ENCODE measurements around the gene TANGO6.

The TANGO6 gene

GRCh38 chr16:68935008-68935407, 91.7 kb downstream of the TANGO6 start:
- H3F3A ChIP-seq (ENCODE audit: control insufficient read depth, insufficient read depth): no peaks in the 10 kb centered on the region
- no peaks in the 10 kb centered on the region for H3K4me1 ChIP-seq (ENCODE audit: control insufficient read depth, low read length)
- H4K20me1 ChIP-seq (ENCODE audit: control insufficient read depth, insufficient read depth, low read depth, low read length): no peaks in the 10 kb centered on the region
- TF ChIP-seq EZH2phosphoT487 (IDR thresholded peaks at IDR 0.05; ENCODE audit: borderline replicate concordance, low read length) (no peak), CTCF (IDR thresholded peaks at IDR 0.05; ENCODE audit: low read depth, low read length, poor library complexity, severe bottlenecking) (no peak)
- no peaks in the 10 kb centered on the region for H3K9me2 ChIP-seq (replicated peaks; ENCODE audit: control insufficient read depth, low read length)
- H3K4me3 ChIP-seq (ENCODE audit: low read length): no peak overlapping the region
- no peak overlapping the region for H3K27ac ChIP-seq (ENCODE audit: low read depth, low read length)
- no peaks in the 10 kb centered on the region for H3K9me3 ChIP-seq (ENCODE audit: control insufficient read depth, insufficient read depth, low read length)
- no peaks in the 10 kb centered on the region for H3K27me3 ChIP-seq (ENCODE audit: control insufficient read depth, low read length)
- H3K79me2 ChIP-seq (ENCODE audit: control insufficient read depth, low read length): no peaks in the 10 kb centered on the region
- H3K4me2 ChIP-seq (ENCODE audit: low read length): no peak overlapping the region
- H3K36me3 ChIP-seq (ENCODE audit: control insufficient read depth, low read length): peaks cover 9% of the 10 kb centered on the region; the same call in 1 of the 2 replicates

- no peaks in the 10 kb centered on the region for H4K20me1 ChIP-seq (ENCODE audit: control insufficient read depth, insufficient read depth, low read depth, low read length)
- H3K4me2 ChIP-seq (ENCODE audit: low read length): no peak overlapping the region
- no peak for TF ChIP-seq EZH2phosphoT487 (IDR thresholded peaks at IDR 0.05; ENCODE audit: borderline replicate concordance, low read length)
- TF ChIP-seq CTCF (IDR thresholded peaks at IDR 0.05; ENCODE audit: low read depth, low read length, poor library complexity, severe bottlenecking): no peak
Observed at GRCh38 chr16:68936736-68937631, 93.7 kb downstream of the TANGO6 start.

GRCh38 chr16:68939692-68940320, 96.5 kb downstream of the TANGO6 start:
- Histone ChIP-seq H3K27ac (ENCODE audit: low read depth, low read length) (no peak overlapping the region), H3K9me2 (replicated peaks; ENCODE audit: control insufficient read depth, low read length) (no peaks in the 10 kb centered on the region), H3K27me3 (ENCODE audit: control insufficient read depth, low read length) (no peaks in the 10 kb centered on the region), H3K4me2 (ENCODE audit: low read length) (no peak overlapping the region), H3K36me3 (ENCODE audit: control insufficient read depth, low read length) (peaks cover 6% of the 10 kb centered on the region; the same call in 1 of the 2 replicates), H3K4me1 (ENCODE audit: control insufficient read depth, low read length) (no peaks in the 10 kb centered on the region), H3F3A (ENCODE audit: control insufficient read depth, insufficient read depth) (no peaks in the 10 kb centered on the region), H4K20me1 (ENCODE audit: control insufficient read depth, insufficient read depth, low read depth, low read length) (no peaks in the 10 kb centered on the region), H3K9me3 (ENCODE audit: control insufficient read depth, insufficient read depth, low read length) (no peaks in the 10 kb centered on the region), H3K79me2 (ENCODE audit: control insufficient read depth, low read length) (no peaks in the 10 kb centered on the region), H3K4me3 (ENCODE audit: low read length) (no peak overlapping the region)
- TF ChIP-seq CTCF (IDR thresholded peaks at IDR 0.05; ENCODE audit: low read depth, low read length, poor library complexity, severe bottlenecking) (no peak), EZH2phosphoT487 (IDR thresholded peaks at IDR 0.05; ENCODE audit: borderline replicate concordance, low read length) (no peak)

More at GRCh38 chr16:68936736-68937631, 93.7 kb downstream of the TANGO6 start:
- Histone ChIP-seq H3K79me2 (ENCODE audit: control insufficient read depth, low read length) (no peaks in the 10 kb centered on the region), H3K27me3 (ENCODE audit: control insufficient read depth, low read length) (no peaks in the 10 kb centered on the region), H3K27ac (ENCODE audit: low read depth, low read length) (no peak overlapping the region), H3K36me3 (ENCODE audit: control insufficient read depth, low read length) (peaks cover 7% of the 10 kb centered on the region; the same call in 1 of the 2 replicates), H3K9me2 (replicated peaks; ENCODE audit: control insufficient read depth, low read length) (no peaks in the 10 kb centered on the region), H3K9me3 (ENCODE audit: control insufficient read depth, insufficient read depth, low read length) (no peaks in the 10 kb centered on the region), H3K4me1 (ENCODE audit: control insufficient read depth, low read length) (no peaks in the 10 kb centered on the region), H3K4me3 (ENCODE audit: low read length) (no peak overlapping the region), H3F3A (ENCODE audit: control insufficient read depth, insufficient read depth) (no peaks in the 10 kb centered on the region)

All from DOHH2 (cell line).